HepG2 (cell line): ENCODE data around the gene TTLL10. TPM values are rescaled to one million over a fixed set of nuclear protein-coding genes. Genes with fewer than 3 reads are reported as not detected.

Experiments
- CENPT ChIP-seq: sonication (generic); formaldehyde crosslinking; IDR thresholded peaks from 2 replicates; pipeline ENCODE4 v1.8.0; 2022; ENCODE audit warnings: low read depth, mild to moderate bottlenecking, moderate library complexity, missing genetic modification reagents
- FOXA3 ChIP-seq: IDR thresholded peaks from 2 replicates; pipeline ENCODE4 v1.6.1; 2016; ENCODE audit warnings: missing genetic modification reagents, missing compliant biosample characterization
- HNRNPUL1 ChIP-seq: fragments of 200-400 bp; formaldehyde crosslinking; IDR thresholded peaks from 2 replicates; pipeline ENCODE4 v1.6.1; 2017; ENCODE audit warnings: low read depth, mild to moderate bottlenecking, low read length, moderate library complexity
- KAT8 ChIP-seq: IDR thresholded peaks from 2 replicates; pipeline ENCODE4 v1.6.1; 2016; ENCODE audit warnings: missing genetic modification reagents, missing compliant biosample characterization
- KLF6 ChIP-seq: IDR thresholded peaks from 2 replicates; pipeline ENCODE4 v1.8.0; 2016; ENCODE audit warnings: missing biosample characterization, missing genetic modification reagents
- STAG1 ChIP-seq: sonication (generic); formaldehyde crosslinking; IDR thresholded peaks from 2 replicates; pipeline ENCODE4 v1.4.0; 2020; ENCODE audit warnings: missing genetic modification reagents
- ZNF781 ChIP-seq: sonication (generic); formaldehyde crosslinking; IDR thresholded peaks from 2 replicates; pipeline ENCODE4 v1.5.1; 2020; ENCODE audit warnings: borderline replicate concordance, mild to moderate bottlenecking, missing genetic modification reagents; ENCODE audit errors: not compliant biosample characterization
- polyA plus RNA-seq, 8 experiments: library from polyadenylated mRNA; depleted of rRNA in 3 of 8; stranded (reverse) in 7 of 8; unstranded in 1 of 8; fragments of >200 nt; fragmentation: Illumina TruSeq in 4 of 8; extraction: Trizol in 4 of 8; gene quantifications; 2 replicates each; pipeline versions ENCODE4 v1.2.1 to v1.2.3, GENCODE V29; 2011 to 2016; ENCODE audit warnings: low read depth in 4 of 8, missing spikeins in 1 of 8, mixed read lengths in 1 of 8; ENCODE audit not compliant: insufficient read depth in 1 of 8
- total RNA-seq, 5 experiments: library from RNA; depleted of rRNA; stranded (reverse); fragments of >200 nt; fragmentation: Illumina TruSeq; extraction: Trizol; gene quantifications; 2 replicates each; pipeline ENCODE4 v1.2.3, GENCODE V29; 2016; ENCODE audit warnings: low read depth in 1 of 5
- TF ChIP-seq, protein P1 (sequence below): conservative IDR thresholded peaks from 2 replicates; pipeline ENCODE4 v1.6.1; 2018; ENCODE audit warnings: missing genetic modification reagents
- TF ChIP-seq, protein P2 (sequence below): sonication (generic); formaldehyde crosslinking; IDR thresholded peaks from 2 replicates; pipeline ENCODE4 v1.8.0; 2022; ENCODE audit warnings: mild to moderate bottlenecking, missing genetic modification reagents, moderate library complexity
- TF ChIP-seq, protein P3 (sequence below): sonication (generic); formaldehyde crosslinking; IDR thresholded peaks from 2 replicates; pipeline ENCODE4 v1.5.1; 2020; ENCODE audit warnings: mild to moderate bottlenecking, missing genetic modification reagents
- TF ChIP-seq, protein P4 (sequence below): sonication (generic); formaldehyde crosslinking; IDR thresholded peaks from 2 replicates; pipeline ENCODE4 v1.4.0; 2020; ENCODE audit warnings: missing genetic modification reagents
- TF ChIP-seq, protein P5 (sequence below): sonication (generic); formaldehyde crosslinking; IDR thresholded peaks from 2 replicates; pipeline ENCODE4 v1.4.0; 2020; ENCODE audit warnings: missing genetic modification reagents, borderline replicate concordance
- TF ChIP-seq, protein P6 (sequence below): IDR thresholded peaks from 2 replicates; pipeline ENCODE4 v1.6.1; 2016

TTLL10 gene
- total and polyA plus RNA-seq, 2 of the 13 experiments (the other 11 are each of a cell fraction or from before 2014, with no cell fraction given): not detected

DNA sequence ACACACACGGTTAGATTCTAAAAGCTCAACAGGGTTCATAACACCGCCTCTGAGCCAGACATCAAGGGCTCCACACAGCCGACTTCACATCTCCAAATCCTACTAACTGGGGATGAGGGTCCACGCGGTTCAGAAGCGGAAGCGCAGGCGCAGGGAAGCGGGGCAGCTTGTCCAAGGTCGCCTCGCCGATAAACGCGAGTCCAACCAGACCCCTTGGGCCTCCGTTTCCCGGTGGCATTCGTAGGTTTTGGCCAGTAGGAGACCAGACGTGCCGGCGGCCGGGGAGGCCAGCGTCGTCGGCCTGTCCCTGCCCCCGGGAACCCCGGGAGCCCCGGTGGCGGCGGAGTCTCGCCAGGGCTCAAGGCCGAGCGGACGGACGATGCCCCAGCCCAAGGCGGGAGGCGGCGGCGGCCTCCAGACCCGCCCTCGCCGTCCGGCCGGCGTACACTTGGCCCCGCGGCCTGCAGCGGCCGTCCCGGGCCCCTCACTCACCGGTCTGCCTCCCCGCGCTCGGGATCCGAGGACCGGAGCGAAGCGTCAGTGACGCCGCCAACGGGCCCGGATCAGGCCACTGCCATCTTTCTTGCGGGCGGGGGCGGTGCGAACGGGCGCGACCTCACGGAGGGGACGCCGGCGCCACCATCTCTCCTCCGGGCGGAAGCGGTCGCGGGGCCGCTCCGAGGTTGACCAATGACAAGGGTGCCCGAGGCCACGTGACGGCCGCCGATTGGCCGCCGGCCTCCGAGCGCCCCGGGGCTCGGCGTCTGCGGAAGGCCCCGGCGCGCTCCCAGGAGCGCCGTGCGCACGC is 57.9 kb downstream of the TTLL10 start, which contains the start of gene SDF4 (continued):
- no peak; the same call in 1 of the 2 replicates for TF ChIP-seq HNRNPUL1
- TF ChIP-seq FOXA3 (CRISPR knock-in tag): 0 out of 2 replicates have a peak, but pooled peaks have one; percentile 32
- TF ChIP-seq, protein P1, sequence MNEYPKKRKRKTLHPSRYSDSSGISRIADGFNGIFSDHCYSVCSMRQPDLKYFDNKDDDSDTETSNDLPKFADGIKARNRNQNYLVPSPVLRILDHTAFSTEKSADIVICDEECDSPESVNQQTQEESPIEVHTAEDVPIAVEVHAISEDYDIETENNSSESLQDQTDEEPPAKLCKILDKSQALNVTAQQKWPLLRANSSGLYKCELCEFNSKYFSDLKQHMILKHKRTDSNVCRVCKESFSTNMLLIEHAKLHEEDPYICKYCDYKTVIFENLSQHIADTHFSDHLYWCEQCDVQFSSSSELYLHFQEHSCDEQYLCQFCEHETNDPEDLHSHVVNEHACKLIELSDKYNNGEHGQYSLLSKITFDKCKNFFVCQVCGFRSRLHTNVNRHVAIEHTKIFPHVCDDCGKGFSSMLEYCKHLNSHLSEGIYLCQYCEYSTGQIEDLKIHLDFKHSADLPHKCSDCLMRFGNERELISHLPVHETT (CRISPR knock-in tag): peak; percentile 75
- no peak for TF ChIP-seq CENPT
- 0 out of 2 replicates have a peak, but pooled peaks have one; percentile 1 for TF ChIP-seq STAG1
- TF ChIP-seq ZNF781 (CRISPR knock-in tag): peak; percentile 10
- TF ChIP-seq, protein P2, sequence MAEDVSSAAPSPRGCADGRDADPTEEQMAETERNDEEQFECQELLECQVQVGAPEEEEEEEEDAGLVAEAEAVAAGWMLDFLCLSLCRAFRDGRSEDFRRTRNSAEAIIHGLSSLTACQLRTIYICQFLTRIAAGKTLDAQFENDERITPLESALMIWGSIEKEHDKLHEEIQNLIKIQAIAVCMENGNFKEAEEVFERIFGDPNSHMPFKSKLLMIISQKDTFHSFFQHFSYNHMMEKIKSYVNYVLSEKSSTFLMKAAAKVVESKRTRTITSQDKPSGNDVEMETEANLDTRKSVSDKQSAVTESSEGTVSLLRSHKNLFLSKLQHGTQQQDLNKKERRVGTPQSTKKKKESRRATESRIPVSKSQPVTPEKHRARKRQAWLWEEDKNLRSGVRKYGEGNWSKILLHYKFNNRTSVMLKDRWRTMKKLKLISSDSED (CRISPR knock-in tag): no peak
- TF ChIP-seq KAT8 (CRISPR knock-in tag): peak; percentile 85
- TF ChIP-seq, protein P3, sequence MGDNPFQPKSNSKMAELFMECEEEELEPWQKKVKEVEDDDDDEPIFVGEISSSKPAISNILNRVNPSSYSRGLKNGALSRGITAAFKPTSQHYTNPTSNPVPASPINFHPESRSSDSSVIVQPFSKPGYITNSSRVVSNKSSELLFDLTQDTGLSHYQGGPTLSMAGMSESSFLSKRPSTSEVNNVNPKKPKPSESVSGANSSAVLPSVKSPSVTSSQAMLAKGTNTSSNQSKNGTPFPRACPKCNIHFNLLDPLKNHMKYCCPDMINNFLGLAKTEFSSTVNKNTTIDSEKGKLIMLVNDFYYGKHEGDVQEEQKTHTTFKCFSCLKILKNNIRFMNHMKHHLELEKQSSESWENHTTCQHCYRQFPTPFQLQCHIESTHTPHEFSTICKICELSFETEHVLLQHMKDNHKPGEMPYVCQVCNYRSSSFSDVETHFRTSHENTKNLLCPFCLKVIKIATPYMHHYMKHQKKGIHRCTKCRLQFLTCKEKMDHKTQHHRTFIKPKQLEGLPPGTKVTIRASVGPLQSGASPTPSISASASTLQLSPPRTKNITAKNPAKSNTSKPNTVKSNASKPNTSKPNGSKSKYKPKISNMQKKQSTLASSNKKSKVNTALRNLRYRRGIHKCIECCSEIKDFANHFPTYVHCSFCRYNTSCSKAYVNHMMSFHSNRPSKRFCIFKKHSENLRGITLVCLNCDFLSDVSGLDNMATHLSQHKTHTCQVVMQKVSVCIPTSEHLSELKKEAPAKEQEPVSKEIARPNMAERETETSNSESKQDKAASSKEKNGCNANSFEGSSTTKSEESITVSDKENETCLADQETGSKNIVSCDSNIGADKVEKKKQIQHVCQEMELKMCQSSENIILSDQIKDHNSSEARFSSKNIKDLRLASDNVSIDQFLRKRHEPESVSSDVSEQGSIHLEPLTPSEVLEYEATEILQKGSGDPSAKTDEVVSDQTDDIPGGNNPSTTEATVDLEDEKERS (CRISPR knock-in tag): no peak
- TF ChIP-seq KLF6 (CRISPR knock-in tag): peak; percentile 41
- TF ChIP-seq, protein P4, sequence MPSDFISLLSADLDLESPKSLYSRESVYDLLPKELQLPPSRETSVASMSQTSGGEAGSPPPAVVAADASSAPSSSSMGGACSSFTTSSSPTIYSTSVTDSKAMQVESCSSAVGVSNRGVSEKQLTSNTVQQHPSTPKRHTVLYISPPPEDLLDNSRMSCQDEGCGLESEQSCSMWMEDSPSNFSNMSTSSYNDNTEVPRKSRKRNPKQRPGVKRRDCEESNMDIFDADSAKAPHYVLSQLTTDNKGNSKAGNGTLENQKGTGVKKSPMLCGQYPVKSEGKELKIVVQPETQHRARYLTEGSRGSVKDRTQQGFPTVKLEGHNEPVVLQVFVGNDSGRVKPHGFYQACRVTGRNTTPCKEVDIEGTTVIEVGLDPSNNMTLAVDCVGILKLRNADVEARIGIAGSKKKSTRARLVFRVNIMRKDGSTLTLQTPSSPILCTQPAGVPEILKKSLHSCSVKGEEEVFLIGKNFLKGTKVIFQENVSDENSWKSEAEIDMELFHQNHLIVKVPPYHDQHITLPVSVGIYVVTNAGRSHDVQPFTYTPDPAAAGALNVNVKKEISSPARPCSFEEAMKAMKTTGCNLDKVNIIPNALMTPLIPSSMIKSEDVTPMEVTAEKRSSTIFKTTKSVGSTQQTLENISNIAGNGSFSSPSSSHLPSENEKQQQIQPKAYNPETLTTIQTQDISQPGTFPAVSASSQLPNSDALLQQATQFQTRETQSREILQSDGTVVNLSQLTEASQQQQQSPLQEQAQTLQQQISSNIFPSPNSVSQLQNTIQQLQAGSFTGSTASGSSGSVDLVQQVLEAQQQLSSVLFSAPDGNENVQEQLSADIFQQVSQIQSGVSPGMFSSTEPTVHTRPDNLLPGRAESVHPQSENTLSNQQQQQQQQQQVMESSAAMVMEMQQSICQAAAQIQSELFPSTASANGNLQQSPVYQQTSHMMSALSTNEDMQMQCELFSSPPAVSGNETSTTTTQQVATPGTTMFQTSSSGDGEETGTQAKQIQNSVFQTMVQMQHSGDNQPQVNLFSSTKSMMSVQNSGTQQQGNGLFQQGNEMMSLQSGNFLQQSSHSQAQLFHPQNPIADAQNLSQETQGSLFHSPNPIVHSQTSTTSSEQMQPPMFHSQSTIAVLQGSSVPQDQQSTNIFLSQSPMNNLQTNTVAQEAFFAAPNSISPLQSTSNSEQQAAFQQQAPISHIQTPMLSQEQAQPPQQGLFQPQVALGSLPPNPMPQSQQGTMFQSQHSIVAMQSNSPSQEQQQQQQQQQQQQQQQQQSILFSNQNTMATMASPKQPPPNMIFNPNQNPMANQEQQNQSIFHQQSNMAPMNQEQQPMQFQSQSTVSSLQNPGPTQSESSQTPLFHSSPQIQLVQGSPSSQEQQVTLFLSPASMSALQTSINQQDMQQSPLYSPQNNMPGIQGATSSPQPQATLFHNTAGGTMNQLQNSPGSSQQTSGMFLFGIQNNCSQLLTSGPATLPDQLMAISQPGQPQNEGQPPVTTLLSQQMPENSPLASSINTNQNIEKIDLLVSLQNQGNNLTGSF (CRISPR knock-in tag): no peak
- TF ChIP-seq, protein P5, sequence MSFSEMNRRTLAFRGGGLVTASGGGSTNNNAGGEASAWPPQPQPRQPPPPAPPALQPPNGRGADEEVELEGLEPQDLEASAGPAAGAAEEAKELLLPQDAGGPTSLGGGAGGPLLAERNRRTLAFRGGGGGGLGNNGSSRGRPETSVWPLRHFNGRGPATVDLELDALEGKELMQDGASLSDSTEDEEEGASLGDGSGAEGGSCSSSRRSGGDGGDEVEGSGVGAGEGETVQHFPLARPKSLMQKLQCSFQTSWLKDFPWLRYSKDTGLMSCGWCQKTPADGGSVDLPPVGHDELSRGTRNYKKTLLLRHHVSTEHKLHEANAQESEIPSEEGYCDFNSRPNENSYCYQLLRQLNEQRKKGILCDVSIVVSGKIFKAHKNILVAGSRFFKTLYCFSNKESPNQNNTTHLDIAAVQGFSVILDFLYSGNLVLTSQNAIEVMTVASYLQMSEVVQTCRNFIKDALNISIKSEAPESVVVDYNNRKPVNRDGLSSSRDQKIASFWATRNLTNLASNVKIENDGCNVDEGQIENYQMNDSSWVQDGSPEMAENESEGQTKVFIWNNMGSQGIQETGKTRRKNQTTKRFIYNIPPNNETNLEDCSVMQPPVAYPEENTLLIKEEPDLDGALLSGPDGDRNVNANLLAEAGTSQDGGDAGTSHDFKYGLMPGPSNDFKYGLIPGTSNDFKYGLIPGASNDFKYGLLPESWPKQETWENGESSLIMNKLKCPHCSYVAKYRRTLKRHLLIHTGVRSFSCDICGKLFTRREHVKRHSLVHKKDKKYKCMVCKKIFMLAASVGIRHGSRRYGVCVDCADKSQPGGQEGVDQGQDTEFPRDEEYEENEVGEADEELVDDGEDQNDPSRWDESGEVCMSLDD (CRISPR knock-in tag): no peak
- TF ChIP-seq, protein P6, sequence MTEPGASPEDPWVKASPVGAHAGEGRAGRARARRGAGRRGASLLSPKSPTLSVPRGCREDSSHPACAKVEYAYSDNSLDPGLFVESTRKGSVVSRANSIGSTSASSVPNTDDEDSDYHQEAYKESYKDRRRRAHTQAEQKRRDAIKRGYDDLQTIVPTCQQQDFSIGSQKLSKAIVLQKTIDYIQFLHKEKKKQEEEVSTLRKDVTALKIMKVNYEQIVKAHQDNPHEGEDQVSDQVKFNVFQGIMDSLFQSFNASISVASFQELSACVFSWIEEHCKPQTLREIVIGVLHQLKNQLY (CRISPR knock-in tag): no peak
